ENCODE data around the gene C2orf68. TPM values are rescaled to one million over a fixed set of nuclear protein-coding genes. Genes with fewer than 3 reads are reported as not detected.

Gene C2orf68
- total and polyA plus RNA-seq, 2 of the 13 experiments (the other 11 are each of a cell fraction or from before 2014, with no cell fraction given), result 47.1 to 77.4 TPM

- peak; percentile 80; the same call in 1 of the 2 replicates for TF ChIP-seq CCDC6 (CRISPR knock-in tag; IDR thresholded peaks at IDR 0.05)
- no peak; the same call in 1 of the 2 replicates for TF ChIP-seq SMAD9 (CRISPR knock-in tag; IDR thresholded peaks at IDR 0.05)
- peak; percentile 97 for TF ChIP-seq KLF6 (CRISPR knock-in tag; IDR thresholded peaks at IDR 0.05)
- peak; percentile 83; the same call in 1 of the 2 replicates for TF ChIP-seq YEATS4 (CRISPR knock-in tag; IDR thresholded peaks at IDR 0.05; ENCODE audit: borderline replicate concordance)
- peak; percentile 95; the same call in 1 of the 2 replicates for TF ChIP-seq ZNF235 (CRISPR knock-in tag; IDR thresholded peaks at IDR 0.05; ENCODE audit: borderline replicate concordance)
- TF ChIP-seq HIVEP1 (CRISPR knock-in tag; IDR thresholded peaks at IDR 0.05), result peak; percentile 66
- peak; percentile 33; the same call in 1 of the 2 replicates for TF ChIP-seq POGK (CRISPR knock-in tag; conservative IDR thresholded peaks at IDR 0.05)
- TF ChIP-seq, protein P1, sequence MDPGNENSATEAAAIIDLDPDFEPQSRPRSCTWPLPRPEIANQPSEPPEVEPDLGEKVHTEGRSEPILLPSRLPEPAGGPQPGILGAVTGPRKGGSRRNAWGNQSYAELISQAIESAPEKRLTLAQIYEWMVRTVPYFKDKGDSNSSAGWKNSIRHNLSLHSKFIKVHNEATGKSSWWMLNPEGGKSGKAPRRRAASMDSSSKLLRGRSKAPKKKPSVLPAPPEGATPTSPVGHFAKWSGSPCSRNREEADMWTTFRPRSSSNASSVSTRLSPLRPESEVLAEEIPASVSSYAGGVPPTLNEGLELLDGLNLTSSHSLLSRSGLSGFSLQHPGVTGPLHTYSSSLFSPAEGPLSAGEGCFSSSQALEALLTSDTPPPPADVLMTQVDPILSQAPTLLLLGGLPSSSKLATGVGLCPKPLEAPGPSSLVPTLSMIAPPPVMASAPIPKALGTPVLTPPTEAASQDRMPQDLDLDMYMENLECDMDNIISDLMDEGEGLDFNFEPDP (CRISPR knock-in tag; conservative IDR thresholded peaks at IDR 0.05), result no peak
- 0 out of 2 replicates have a peak, but pooled peaks have one; percentile 77 for TF ChIP-seq MEIS1 (CRISPR knock-in tag; IDR thresholded peaks at IDR 0.05; ENCODE audit: borderline replicate concordance)
- peak; percentile 83; the same call in 1 of the 2 replicates for TF ChIP-seq SP4 (CRISPR knock-in tag; IDR thresholded peaks at IDR 0.05)
- no peak for TF ChIP-seq PRMT3 (CRISPR knock-in tag; IDR thresholded peaks at IDR 0.05; ENCODE audit: borderline replicate concordance, low read depth)
- peak; percentile 68; the same call in 1 of the 2 replicates for TF ChIP-seq RXRB (CRISPR knock-in tag; IDR thresholded peaks at IDR 0.05; ENCODE audit: borderline replicate concordance)
- no peak for TF ChIP-seq SMC3 (IDR thresholded peaks at IDR 0.05; ENCODE audit: low read length)
- TF ChIP-seq, protein P2, sequence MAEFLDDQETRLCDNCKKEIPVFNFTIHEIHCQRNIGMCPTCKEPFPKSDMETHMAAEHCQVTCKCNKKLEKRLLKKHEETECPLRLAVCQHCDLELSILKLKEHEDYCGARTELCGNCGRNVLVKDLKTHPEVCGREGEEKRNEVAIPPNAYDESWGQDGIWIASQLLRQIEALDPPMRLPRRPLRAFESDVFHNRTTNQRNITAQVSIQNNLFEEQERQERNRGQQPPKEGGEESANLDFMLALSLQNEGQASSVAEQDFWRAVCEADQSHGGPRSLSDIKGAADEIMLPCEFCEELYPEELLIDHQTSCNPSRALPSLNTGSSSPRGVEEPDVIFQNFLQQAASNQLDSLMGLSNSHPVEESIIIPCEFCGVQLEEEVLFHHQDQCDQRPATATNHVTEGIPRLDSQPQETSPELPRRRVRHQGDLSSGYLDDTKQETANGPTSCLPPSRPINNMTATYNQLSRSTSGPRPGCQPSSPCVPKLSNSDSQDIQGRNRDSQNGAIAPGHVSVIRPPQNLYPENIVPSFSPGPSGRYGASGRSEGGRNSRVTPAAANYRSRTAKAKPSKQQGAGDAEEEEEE (CRISPR knock-in tag; IDR thresholded peaks at IDR 0.05; ENCODE audit: borderline replicate concordance), result no peak
- TF ChIP-seq GABPA (IDR thresholded peaks at IDR 0.05; ENCODE audit: low read depth, low read length), result peak; percentile 95
- TF ChIP-seq GABPA (CRISPR knock-in tag; IDR thresholded peaks at IDR 0.05; ENCODE audit: low read depth), result peak; percentile 95
- peak; percentile 17; the same call in 1 of the 2 replicates for TF ChIP-seq ZFYVE20 (CRISPR knock-in tag; IDR thresholded peaks at IDR 0.05; ENCODE audit: borderline replicate concordance, low read depth)
- TF ChIP-seq ZNF563 (CRISPR knock-in tag; IDR thresholded peaks at IDR 0.05), result peak; percentile 85
- TF ChIP-seq ESRRA (CRISPR knock-in tag; IDR thresholded peaks at IDR 0.05; ENCODE audit: low read depth), result peak; percentile 60; the same call in 1 of the 2 replicates
- no peak for TF ChIP-seq PHB2 (IDR thresholded peaks at IDR 0.05; ENCODE audit: partially characterized antibody)
- TF ChIP-seq ZFP36L1 (CRISPR knock-in tag; IDR thresholded peaks at IDR 0.05), result peak; percentile 24; the same call in 1 of the 2 replicates
- peak; percentile 63 for TF ChIP-seq GATAD2A (CRISPR knock-in tag; IDR thresholded peaks at IDR 0.05)
- TF ChIP-seq GMEB1 (CRISPR knock-in tag; IDR thresholded peaks at IDR 0.05; ENCODE audit: borderline replicate concordance), result peak; percentile 77; the same call in 1 of the 2 replicates
Measured at GRCh38 chr2:85611705-85612587, at the start of gene C2orf68 (continued).
